Measurements from ENCODE around the gene ENOX1. TPM values are rescaled to one million over a fixed set of nuclear protein-coding genes. Genes with fewer than 3 reads are reported as not detected.

Gene ENOX1
- total and polyA plus RNA-seq, 9 of the 15 experiments (the other 6 are each of a cell fraction or from before 2014, with no cell fraction given), result not detected

DNA sequence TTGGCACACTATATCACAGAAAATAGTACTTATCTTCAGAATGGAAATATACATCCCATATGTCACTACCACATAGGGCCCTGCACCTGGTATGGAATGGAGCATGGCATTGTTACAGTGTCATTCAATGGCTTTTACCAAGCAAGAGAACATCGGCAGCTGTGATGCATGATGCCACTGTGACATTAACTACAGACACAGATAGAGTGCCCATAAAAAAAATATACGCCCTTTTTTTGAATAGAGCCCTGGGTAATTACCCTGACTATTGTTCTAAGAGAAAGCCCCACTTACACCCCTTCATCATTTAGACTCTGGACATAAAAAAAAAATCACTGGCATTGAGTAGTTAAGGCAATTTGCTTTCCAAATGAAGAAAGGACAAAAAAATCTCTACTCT lies 443.1 kb downstream of the ENOX1 start:
- FAIRE-seq, result no peak

More for the DNA sequence above, 443.1 kb downstream of the ENOX1 start:
- WGBS (ENCODE audit: insufficient coverage, low coverage, missing lambda C conversion rate), result 6% methylated on average over 2 of the region's 2 CpGs
- intact Hi-C loops (cut with micrococcal nuclease) (no loop called here), in situ Hi-C loops (cut with MboI) (no loop called here)
- Histone ChIP-seq H3K9me3 (replicated peaks; ENCODE audit: control insufficient read depth, insufficient read depth, low read depth, low read length) (no peaks in the 10 kb centered on the region), H3K4me2 (ENCODE audit: insufficient read depth, low read length) (no peak overlapping the region), H3K27ac (ENCODE audit: extremely low read depth, low read depth, low read length) (no peak overlapping the region), H3K4me1 (replicated peaks in 1 of 2; ENCODE audit: control insufficient read depth in 2 of 2, insufficient read depth in 2 of 2, low read length in 2 of 2) (no peaks in the 10 kb centered on the region), H4K20me1 (replicated peaks; ENCODE audit: control insufficient read depth, insufficient read depth, low read length) (no peaks in the 10 kb centered on the region), H3K9ac (ENCODE audit: insufficient read depth in 1 of 2, low read depth in 2 of 2, low read length in 2 of 2) (no peak overlapping the region), H3K27me3 (ENCODE audit: control insufficient read depth in 2 of 2, insufficient read depth in 2 of 2, low read length in 2 of 2) (no peaks in the 10 kb centered on the region), H3K9me1 (ENCODE audit: control insufficient read depth, insufficient read depth, low read length) (no peaks in the 10 kb centered on the region), H3K79me2 (ENCODE audit: control insufficient read depth, insufficient read depth, low read length) (no peaks in the 10 kb centered on the region), H3K36me3 (ENCODE audit: control insufficient read depth, insufficient read depth, low read length) (no peaks in the 10 kb centered on the region), H3K4me3 (no peak overlapping the region), H2AFZ (ENCODE audit: low read depth, low read length) (no peak overlapping the region)
- no TSS peak for BruUV-seq (replicated peaks)
- ATAC-seq (no peak), DNase-seq (ENCODE audit: extremely low read depth in 1 of 4, low spot score in 3 of 4) (no peak)
- ChIA-PET CTCF (ENCODE audit: low intra/inter-chr PET ratio) (no interaction called here), POLR2A (no interaction called here)
- TF ChIP-seq YBX1 (IDR thresholded peaks at IDR 0.05) (no peak), ZNF551 (CRISPR knock-in tag; IDR thresholded peaks at IDR 0.05) (no peak), ZSCAN29 (IDR thresholded peaks at IDR 0.05) (no peak), ZNF695 (CRISPR knock-in tag; IDR thresholded peaks at IDR 0.05) (no peak), RAD51 (IDR thresholded peaks at IDR 0.05; ENCODE audit: borderline replicate concordance, low read depth) (no peak), NCOR1 (IDR thresholded peaks at IDR 0.05) (no peak), RFX5 (IDR thresholded peaks at IDR 0.05; ENCODE audit: low read depth, low read length) (no peak), RBFOX2 (IDR thresholded peaks at IDR 0.05; ENCODE audit: low read depth, low read length) (no peak), TARDBP (IDR thresholded peaks at IDR 0.05) (no peak), ZZZ3 (IDR thresholded peaks at IDR 0.05) (no peak), PHB (CRISPR knock-in tag; IDR thresholded peaks at IDR 0.05) (no peak), ETS2 (tag; IDR thresholded peaks at IDR 0.05; ENCODE audit: borderline replicate concordance, poor library complexity, severe bottlenecking) (no peak), CHD2 (IDR thresholded peaks at IDR 0.05; ENCODE audit: low read depth, low read length) (no peak), ZNF143 (CRISPR knock-in tag; IDR thresholded peaks at IDR 0.05) (no peak)
- TF ChIP-seq, protein P1, sequence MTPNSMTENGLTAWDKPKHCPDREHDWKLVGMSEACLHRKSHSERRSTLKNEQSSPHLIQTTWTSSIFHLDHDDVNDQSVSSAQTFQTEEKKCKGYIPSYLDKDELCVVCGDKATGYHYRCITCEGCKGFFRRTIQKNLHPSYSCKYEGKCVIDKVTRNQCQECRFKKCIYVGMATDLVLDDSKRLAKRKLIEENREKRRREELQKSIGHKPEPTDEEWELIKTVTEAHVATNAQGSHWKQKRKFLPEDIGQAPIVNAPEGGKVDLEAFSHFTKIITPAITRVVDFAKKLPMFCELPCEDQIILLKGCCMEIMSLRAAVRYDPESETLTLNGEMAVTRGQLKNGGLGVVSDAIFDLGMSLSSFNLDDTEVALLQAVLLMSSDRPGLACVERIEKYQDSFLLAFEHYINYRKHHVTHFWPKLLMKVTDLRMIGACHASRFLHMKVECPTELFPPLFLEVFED (CRISPR knock-in tag; conservative IDR thresholded peaks at IDR 0.05), result no peak
- TF ChIP-seq, protein P2, sequence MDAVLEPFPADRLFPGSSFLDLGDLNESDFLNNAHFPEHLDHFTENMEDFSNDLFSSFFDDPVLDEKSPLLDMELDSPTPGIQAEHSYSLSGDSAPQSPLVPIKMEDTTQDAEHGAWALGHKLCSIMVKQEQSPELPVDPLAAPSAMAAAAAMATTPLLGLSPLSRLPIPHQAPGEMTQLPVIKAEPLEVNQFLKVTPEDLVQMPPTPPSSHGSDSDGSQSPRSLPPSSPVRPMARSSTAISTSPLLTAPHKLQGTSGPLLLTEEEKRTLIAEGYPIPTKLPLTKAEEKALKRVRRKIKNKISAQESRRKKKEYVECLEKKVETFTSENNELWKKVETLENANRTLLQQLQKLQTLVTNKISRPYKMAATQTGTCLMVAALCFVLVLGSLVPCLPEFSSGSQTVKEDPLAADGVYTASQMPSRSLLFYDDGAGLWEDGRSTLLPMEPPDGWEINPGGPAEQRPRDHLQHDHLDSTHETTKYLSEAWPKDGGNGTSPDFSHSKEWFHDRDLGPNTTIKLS (IDR thresholded peaks at IDR 0.05; ENCODE audit: borderline replicate concordance, low read depth), result no peak
